ENCODE measurements around the gene MFAP2.

Gene MFAP2

GRCh38 chr1:17007121-17007520 is 26.7 kb upstream of the MFAP2 start:
- DNase-seq, result no peak

GRCh38 chr1:17005365-17005740 is 24.9 kb upstream of the MFAP2 start:
- DNase-seq, result no peak

GRCh38 chr1:17004466-17005364 is 24.3 kb upstream of the MFAP2 start:
- DNase-seq, result no peak

- DNase-seq, result no peak
Observed at GRCh38 chr1:17002524-17002902, 22.1 kb upstream of the MFAP2 start.

GRCh38 chr1:17001760-17002523 is 21.5 kb upstream of the MFAP2 start:
- no peak for DNase-seq

GRCh38 chr1:16999863-17000262 is 19.4 kb upstream of the MFAP2 start:
- DNase-seq, result no peak

- no peak for DNase-seq
Observed at GRCh38 chr1:16998589-16998988, 18.2 kb upstream of the MFAP2 start.

GRCh38 chr1:16996845-16997244 is 16.4 kb upstream of the MFAP2 start:
- no peak for DNase-seq

- no peak for DNase-seq
Observed at GRCh38 chr1:16993521-16994038, 13.2 kb upstream of the MFAP2 start.

- no peak for DNase-seq
Observed at GRCh38 chr1:16992675-16993074, 12.3 kb upstream of the MFAP2 start.

GRCh38 chr1:16992102-16992501 is 11.7 kb upstream of the MFAP2 start:
- no peak for DNase-seq

- no peak for DNase-seq
Observed at GRCh38 chr1:16991571-16991970, 11.2 kb upstream of the MFAP2 start.

- DNase-seq, result no peak
Observed at GRCh38 chr1:16989676-16990391, 9.4 kb upstream of the MFAP2 start.

GRCh38 chr1:16988210-16988609 is 7.8 kb upstream of the MFAP2 start:
- DNase-seq, result no peak

- no peak for DNase-seq
Observed at GRCh38 chr1:16986962-16987361, 6.5 kb upstream of the MFAP2 start.

GRCh38 chr1:16986560-16986959 is 6.1 kb upstream of the MFAP2 start:
- no peak for DNase-seq

GRCh38 chr1:16986113-16986512 is 5.7 kb upstream of the MFAP2 start:
- DNase-seq, result no peak

GRCh38 chr1:16984717-16985116 is 4.3 kb upstream of the MFAP2 start:
- no peak for DNase-seq

- DNase-seq, result no peak
Observed at GRCh38 chr1:16983649-16984048, 3.2 kb upstream of the MFAP2 start.

GRCh38 chr1:16982902-16983301 is 2.5 kb upstream of the MFAP2 start:
- no peak for DNase-seq

- DNase-seq, result no peak
Observed at GRCh38 chr1:16981269-16981849, 939 bp upstream of the MFAP2 start.

- no peak for DNase-seq
Observed at GRCh38 chr1:16979475-16980327, 719 bp downstream of the MFAP2 start.
